Right lung (tissue), 5 donors: ENCODE data around the gene KCNJ8. TPM values are rescaled to one million over a fixed set of nuclear protein-coding genes. Genes with fewer than 3 reads are reported as not detected.

Experiments used
- DNase-seq, 2 donors: peaks; one replicate each; pipeline ENCODE4 v3.0.0-alpha.2; 2013
- polyA plus RNA-seq, 5 donors: library from polyadenylated mRNA; unstranded; fragments of 120-200 nt; gene quantifications; one replicate each; pipeline versions ENCODE4 v1.2.1 to v1.2.3, GENCODE V29; 2013; ENCODE audit warnings: inconsistent platforms in 1 of 5, low replicate concordance in 1 of 5; ENCODE audit not compliant: insufficient read length in 5 of 5, insufficient read depth in 1 of 5

KCNJ8 gene
- polyA plus RNA-seq, 5 donors: 16.0 to 26.7 (median 22.1) TPM

DNA sequence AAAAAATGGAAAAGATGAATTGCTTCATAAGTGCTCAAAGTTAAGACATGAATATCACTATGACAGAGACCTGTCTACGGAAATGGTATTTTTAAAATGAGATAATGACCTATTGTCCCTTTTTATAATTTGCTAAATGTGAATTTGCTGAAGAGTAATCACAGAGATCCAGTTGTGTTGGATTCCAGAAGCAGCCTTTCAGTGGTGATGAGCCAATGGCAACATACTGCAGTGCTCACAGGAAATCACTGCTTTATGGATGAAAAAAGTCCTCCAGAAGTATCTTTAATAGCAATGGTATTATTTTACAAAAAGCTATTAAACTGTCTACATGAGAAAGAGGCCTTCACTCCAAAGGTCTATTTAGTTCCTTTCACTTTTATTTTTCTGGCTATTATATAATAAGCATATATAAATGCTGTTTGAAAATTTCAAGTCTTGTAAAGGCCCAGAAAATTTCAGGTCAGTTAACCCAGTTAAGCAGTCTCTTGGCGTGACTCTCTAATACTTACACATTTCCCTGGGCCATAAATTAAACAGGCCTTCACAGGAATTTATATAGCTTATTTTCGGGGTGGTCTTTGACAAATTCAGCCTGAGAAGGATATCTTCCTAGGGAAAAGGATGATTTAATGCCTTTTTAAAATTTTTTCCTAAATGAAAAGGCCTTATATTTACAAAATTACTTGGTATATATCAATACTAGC lies 55.4 kb downstream of the KCNJ8 start:
- no peak for DNase-seq

DNA sequence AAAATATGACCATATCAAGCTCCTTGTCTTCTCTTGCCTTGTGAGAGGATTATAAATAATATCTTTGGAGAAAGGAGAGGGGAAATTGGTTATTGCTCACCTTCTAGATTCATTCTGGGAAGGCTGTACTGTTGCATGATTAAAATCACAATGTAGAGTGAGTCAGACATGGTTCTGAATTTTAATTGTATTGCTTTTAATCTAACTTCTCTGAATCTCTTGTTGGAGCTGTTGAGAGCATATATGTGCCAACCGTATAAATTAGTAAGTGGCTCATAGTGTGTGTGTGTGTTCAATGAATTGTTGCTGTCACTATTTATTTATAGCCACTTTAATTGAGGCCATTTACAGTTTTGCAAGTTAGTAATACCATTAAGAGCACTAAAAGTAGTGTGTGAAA lies 56.1 kb downstream of the KCNJ8 start:
- DNase-seq: no peak

DNA sequence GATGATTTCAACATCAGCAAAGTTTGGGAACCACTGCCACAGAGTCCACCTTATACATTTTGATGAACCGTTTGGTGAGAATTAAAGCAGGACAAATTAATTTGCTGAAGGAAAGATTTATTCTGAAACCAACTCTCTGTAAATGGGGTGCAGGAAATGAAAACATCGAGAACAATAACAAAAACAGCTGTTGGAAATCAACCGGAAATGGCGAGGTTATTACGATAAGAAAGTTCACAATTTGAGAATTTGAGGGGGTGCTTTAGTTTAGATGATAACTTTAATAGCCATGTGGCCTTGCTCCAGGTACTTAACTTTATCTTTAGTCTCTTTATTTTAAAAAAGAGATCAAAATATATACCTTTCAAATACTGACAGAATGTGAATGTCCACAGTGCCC lies 56.7 kb downstream of the KCNJ8 start:
- no peak for DNase-seq

DNA sequence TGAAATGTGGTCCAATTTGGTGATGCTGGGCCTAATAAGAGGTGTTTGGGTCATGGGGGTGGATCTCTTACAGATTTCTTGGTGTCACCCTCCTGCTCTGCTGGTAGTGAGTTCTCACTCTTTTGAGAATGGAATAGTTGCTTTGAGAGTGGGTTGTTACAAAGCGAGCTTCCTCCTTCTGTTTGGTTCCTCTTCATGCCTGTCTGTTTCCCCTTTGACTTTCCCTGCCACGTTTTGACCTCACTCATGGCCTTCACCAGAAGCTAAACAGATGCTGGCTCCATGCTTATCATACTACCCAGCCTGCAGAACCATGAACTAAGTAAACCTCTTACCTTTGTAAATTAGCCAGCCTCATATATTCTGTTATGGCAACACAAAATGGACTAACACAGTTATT lies 59.1 kb downstream of the KCNJ8 start:
- no peak for DNase-seq

Other genes with a start within 250 kb of the KCNJ8 start
- gene SPX, start 248.4 kb downstream of the KCNJ8 start, polyA plus RNA-seq: 10 to 100 TPM in 4 of 5 donors, 1 to 10 TPM in 1; 7.2 to 19.6 (median 12.3) TPM
- under 1 TPM in 3 of 5 donors, not detected in 2; 0.14 to 0.71 (median 0.44) TPM for gene GYS2, start 169.9 kb downstream of the KCNJ8 start, polyA plus RNA-seq
- gene LDHB, start 116.9 kb downstream of the KCNJ8 start, polyA plus RNA-seq: 1,000 to 10,000 TPM in 1 of 5 donors, 100 to 1,000 TPM in 4; 867 to 1,022 (median 927) TPM
- 10 to 100 TPM in 4 of 5 donors, 1 to 10 TPM in 1; 8.8 to 18.5 (median 18.1) TPM for gene ABCC9, start 166.7 kb upstream of the KCNJ8 start, polyA plus RNA-seq